Gastroesophageal sphincter (tissue), 4 donors: ENCODE results near the gene OTX2. TPM values are rescaled to one million over a fixed set of nuclear protein-coding genes. Genes with fewer than 3 reads are reported as not detected.

Experiments used
- ATAC-seq: fragments of 150-250 bp; one replicate; pipeline ENCODE4 v1.9.1; 2016; ENCODE audit warnings: mild to moderate bottlenecking, moderate library complexity
- H3K27ac ChIP-seq, 4 donors: fragments of 200-600 bp; sonication (generic) in 3 of 4; 1 replicate in 3 of 4; 2 replicates in 1 of 4; pipeline ENCODE4 v1.5.1; 2016 to 2019
- H3K27me3 ChIP-seq: fragments of 200-600 bp; sonication (generic); one replicate; pipeline ENCODE4 v1.5.1; 2019
- H3K36me3 ChIP-seq, 2 donors: fragments of 200-600 bp; sonication (generic); one replicate each; pipeline ENCODE4 v1.5.1; 2019; ENCODE audit warnings: control low read depth in 1 of 2
- H3K4me1 ChIP-seq, 3 donors: fragments of 200-600 bp; sonication (generic); 1 replicate in 2 of 3; 2 replicates in 1 of 3; pipeline ENCODE4 v1.5.1; 2016 to 2019; ENCODE audit warnings: control low read depth in 2 of 3
- H3K4me3 ChIP-seq, 2 donors: fragments of 200-600 bp; sonication (generic); one replicate each; pipeline ENCODE4 v1.5.1; 2019; ENCODE audit warnings: mild to moderate bottlenecking in 1 of 2, moderate library complexity in 1 of 2
- H3K9me3 ChIP-seq, 3 donors: fragments of 200-600 bp; sonication (generic); one replicate each; pipeline ENCODE4 v1.5.1; 2017 to 2019; ENCODE audit warnings: control low read depth in 2 of 3
- EP300 ChIP-seq: sonication (generic); formaldehyde crosslinking; IDR thresholded peaks from one replicate; pipeline ENCODE4 v1.6.1; 2017; ENCODE audit warnings: antibody characterized with exemption, mild to moderate bottlenecking
- POLR2A ChIP-seq, 2 donors: fragments of 450-650 bp; IDR thresholded peaks; one replicate each; pipeline ENCODE4 v1.6.1; 2017; ENCODE audit warnings: antibody characterized with exemption in 2 of 2, mild to moderate bottlenecking in 2 of 2, moderate library complexity in 1 of 2
- POLR2AphosphoS5 ChIP-seq: sonication (generic); formaldehyde crosslinking; IDR thresholded peaks from one replicate; pipeline ENCODE4 v1.6.1; 2017; ENCODE audit warnings: antibody characterized with exemption
- WGBS, 2 donors: methylation state at CpG; one replicate each; pipeline ENCODE4 v1.1.5; 2018; ENCODE audit warnings: low coverage in 1 of 2; 5-methylcytosine and 5-hydroxymethylcytosine counted together
- total RNA-seq, 4 donors: library from RNA; depleted of rRNA; stranded (reverse); fragments of >200 nt; gene quantifications; one replicate each; pipeline ENCODE4 v1.1.0, GENCODE V29; 2016
- TF ChIP-seq, protein P1 (sequence below), 4 experiments: fragments of 200-600 bp in 2 of 4; fragments of 450-650 bp in 2 of 4; sonication (generic) in 1 of 4; IDR thresholded peaks; one replicate each; pipeline ENCODE4 v1.5.1; 2017 to 2019; ENCODE audit warnings: antibody characterized with exemption in 4 of 4, mild to moderate bottlenecking in 2 of 4, moderate library complexity in 2 of 4

Gene OTX2
- total RNA-seq, 4 donors from 2014 or later = not detected

DNA sequence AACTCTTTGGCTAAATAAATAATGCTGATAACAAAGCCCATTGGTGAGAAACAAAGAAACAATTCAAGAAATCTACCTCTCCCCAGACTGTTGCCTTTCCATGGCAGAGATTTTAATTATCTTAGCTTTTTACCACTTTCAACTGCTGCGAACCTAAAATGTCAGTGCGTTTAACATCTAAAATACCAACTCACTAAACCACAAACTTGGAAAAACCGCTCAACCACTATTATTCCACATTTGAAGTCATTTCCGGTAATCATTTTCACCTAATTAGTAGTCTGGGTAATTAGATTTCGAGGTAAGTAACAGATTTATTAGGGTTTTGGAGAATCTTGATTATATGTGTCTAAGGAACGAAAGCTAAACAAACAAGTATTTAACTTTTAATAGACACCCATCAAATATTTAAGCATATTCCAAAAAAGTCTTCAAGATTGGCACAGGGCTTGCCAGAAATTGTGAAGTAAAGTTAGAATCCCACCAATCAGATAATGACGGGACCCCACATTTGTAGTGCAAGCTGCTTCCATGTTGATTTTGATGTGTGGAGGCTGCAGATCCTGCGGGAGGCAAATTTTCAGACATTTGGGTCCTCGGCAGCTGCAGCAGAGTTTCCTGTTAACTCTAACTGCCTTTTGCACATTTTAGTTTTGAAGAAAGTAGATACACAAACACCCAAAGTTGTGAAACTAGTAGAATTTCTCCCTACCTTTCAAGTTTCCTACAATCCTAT is 4.1 kb downstream of the OTX2 start:
- 6 to 11% methylated on average over 8 to 9 of the region's 9 CpGs for WGBS, 2 donors
- H3K9me3 ChIP-seq = no peaks in the 10 kb centered on the region
- ATAC-seq = no peak
- TF ChIP-seq POLR2A (IDR thresholded peaks at IDR 0.05) (no peak), POLR2AphosphoS5 (no peak), EP300 (no peak)
- TF ChIP-seq, protein P1, sequence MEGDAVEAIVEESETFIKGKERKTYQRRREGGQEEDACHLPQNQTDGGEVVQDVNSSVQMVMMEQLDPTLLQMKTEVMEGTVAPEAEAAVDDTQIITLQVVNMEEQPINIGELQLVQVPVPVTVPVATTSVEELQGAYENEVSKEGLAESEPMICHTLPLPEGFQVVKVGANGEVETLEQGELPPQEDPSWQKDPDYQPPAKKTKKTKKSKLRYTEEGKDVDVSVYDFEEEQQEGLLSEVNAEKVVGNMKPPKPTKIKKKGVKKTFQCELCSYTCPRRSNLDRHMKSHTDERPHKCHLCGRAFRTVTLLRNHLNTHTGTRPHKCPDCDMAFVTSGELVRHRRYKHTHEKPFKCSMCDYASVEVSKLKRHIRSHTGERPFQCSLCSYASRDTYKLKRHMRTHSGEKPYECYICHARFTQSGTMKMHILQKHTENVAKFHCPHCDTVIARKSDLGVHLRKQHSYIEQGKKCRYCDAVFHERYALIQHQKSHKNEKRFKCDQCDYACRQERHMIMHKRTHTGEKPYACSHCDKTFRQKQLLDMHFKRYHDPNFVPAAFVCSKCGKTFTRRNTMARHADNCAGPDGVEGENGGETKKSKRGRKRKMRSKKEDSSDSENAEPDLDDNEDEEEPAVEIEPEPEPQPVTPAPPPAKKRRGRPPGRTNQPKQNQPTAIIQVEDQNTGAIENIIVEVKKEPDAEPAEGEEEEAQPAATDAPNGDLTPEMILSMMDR (IDR thresholded peaks at IDR 0.05) = no peak
- no peak overlapping the region for H3K4me3 ChIP-seq
- no peak overlapping the region for H3K27ac ChIP-seq
- H3K36me3 ChIP-seq = no peaks in the 10 kb centered on the region
- peaks cover 100% of the 10 kb centered on the region for H3K27me3 ChIP-seq
- H3K4me1 ChIP-seq = peaks cover 0 to 26% (median 15%) of the 10 kb centered on the region in 3 donors

DNA sequence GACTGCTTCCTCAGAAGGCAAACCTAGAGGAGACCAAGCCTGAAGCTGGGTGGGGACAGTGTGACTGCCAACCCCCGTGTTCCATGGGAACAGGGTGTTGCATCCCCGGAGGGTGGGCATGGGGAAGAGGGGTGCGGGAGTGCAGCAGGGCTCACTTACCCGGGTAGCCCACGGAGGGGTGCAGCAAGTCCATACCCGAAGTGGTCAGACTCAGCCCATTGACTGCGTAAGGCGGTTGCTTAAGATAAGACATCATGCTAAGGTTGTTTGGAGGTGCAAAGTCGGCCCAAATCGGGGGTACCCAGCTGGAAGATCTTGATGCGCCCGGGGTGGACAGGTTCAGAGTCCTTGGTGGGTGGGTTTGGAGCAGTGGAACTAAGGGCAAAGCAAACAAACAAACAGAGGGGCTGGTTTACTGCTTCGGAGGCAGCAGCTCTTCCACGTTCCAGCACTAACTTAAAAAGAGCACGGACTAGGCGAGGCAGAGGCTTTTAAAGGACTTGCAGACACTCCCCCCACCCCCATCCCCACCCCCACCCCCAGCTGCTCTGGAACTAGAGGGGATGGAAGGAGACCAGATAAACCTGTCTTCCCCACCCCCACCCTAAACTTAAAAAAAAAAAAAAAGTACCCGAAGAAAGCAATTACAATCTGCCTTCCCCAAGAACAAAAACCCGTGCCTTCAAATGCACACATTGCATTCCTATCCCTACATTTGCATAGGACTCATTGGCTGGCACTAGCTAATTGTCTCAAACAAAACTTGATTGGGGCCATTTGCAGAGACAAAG is 4.9 kb downstream of the OTX2 start:
- Histone ChIP-seq H3K4me1 (peaks cover 0 to 24% (median 15%) of the 10 kb centered on the region in 3 donors), H3K27ac (no peak overlapping the region), H3K4me3 (no peak overlapping the region), H3K36me3 (no peaks in the 10 kb centered on the region), H3K9me3 (no peaks in the 10 kb centered on the region), H3K27me3 (peaks cover 100% of the 10 kb centered on the region)
- no peak for ATAC-seq
- WGBS, 2 donors = 0 to 6% methylated on average over 2 to 15 of the region's 18 CpGs
- no peak for TF ChIP-seq EP300
- TF ChIP-seq POLR2A (IDR thresholded peaks at IDR 0.05) = no peak

DNA sequence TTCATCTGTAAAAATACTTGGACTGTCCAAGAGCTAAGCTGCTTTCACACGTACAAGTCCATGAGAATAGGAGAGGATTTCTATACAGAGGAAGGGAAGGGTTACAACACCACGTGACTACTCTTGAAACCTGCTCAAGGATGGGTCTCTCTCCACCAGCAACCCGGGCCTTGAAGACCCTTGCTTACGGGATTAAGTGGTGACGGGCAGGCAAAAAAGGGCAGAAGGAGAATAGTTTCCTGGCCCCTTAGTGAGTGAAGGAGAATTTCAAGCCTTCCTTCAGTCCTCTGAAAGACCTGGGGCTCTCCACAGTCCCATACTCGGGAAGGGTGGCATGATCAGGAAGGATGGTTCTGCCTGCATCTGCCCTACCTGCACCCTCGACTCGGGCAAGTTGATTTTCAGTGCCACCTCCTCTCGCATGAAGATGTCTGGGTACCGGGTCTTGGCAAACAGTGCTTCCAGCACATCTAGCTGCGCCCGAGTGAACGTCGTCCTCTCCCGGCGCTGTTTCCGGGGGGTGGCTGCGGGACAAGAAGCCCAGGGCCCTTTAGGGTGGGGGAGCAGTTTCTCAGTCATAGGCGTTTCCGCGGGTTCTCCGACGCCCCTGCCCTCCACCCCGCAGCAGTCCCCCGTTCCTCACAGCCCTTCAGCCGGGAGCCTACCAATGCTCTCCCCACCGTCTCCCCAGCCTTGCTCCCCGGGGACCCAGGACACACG is 6.3 kb downstream of the OTX2 start:
- Histone ChIP-seq H3K4me1 (peaks cover 0 to 16% (median 10%) of the 10 kb centered on the region in 3 donors), H3K4me3 (no peak overlapping the region), H3K27me3 (peaks cover 100% of the 10 kb centered on the region), H3K27ac (no peak overlapping the region), H3K36me3 (no peaks in the 10 kb centered on the region), H3K9me3 (no peaks in the 10 kb centered on the region)
- no peak for ATAC-seq
- WGBS, 2 donors = 17 to 25% methylated on average over 5 to 8 of the region's 29 CpGs
- TF ChIP-seq EP300 = no peak
- TF ChIP-seq, protein P1 (IDR thresholded peaks at IDR 0.05) = no peak
- TF ChIP-seq POLR2AphosphoS5 = no peak
- no peak for TF ChIP-seq POLR2A (IDR thresholded peaks at IDR 0.05)

DNA sequence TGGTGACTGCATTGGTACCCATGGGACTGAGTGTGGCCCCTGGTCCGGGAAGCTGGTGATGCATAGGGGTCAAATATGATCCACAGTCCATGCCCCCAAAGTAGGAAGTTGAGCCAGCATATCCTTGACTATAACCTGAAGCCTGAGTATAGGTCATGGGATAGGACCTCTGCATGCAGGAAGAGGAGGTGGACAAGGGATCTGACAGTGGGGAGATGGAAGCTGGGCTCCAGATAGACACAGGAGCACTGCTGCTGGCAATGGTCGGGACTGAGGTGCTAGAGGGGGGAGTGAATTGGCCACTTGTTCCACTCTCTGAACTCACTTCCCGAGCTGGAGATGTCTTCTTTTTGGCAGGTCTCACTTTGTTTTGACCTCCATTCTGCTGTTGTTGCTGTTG is 8.4 kb downstream of the OTX2 start:
- H3K4me3 ChIP-seq = no peak overlapping the region
- no peaks in the 10 kb centered on the region for H3K36me3 ChIP-seq
- peaks cover 0 to 21% (median 0%) of the 10 kb centered on the region in 3 donors for H3K4me1 ChIP-seq
- H3K27me3 ChIP-seq = peaks cover 100% of the 10 kb centered on the region
- WGBS, 2 donors = 50 to 69% methylated on average over 2 of the region's 3 CpGs
- ATAC-seq = no peak
- no peaks in the 10 kb centered on the region for H3K9me3 ChIP-seq
- H3K27ac ChIP-seq = no peak overlapping the region
- TF ChIP-seq, protein P1 (IDR thresholded peaks at IDR 0.05) = no peak
- TF ChIP-seq EP300 (no peak), POLR2A (IDR thresholded peaks at IDR 0.05) (no peak)

DNA sequence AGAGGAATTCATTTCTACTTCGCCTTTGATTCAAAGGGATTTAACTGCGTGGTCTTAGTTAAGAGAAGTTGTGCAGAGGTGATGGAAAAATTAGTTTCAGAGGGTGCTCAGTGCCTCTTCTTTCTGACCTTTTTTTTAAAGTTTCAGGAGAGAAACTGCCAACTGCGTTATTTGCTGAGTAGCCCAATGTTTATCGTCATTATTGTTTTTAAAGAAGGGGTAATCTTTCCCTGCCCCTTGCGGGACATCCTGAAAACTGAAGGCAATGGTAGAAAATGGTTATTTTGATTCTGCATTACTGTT is 11.0 kb downstream of the OTX2 start:
- Histone ChIP-seq H3K9me3 (no peaks in the 10 kb centered on the region), H3K4me1 (peaks cover 0 to 34% (median 0%) of the 10 kb centered on the region in 3 donors), H3K27ac (no peak overlapping the region), H3K36me3 (no peaks in the 10 kb centered on the region), H3K27me3 (peaks cover 100% of the 10 kb centered on the region), H3K4me3 (no peak overlapping the region)
- TF ChIP-seq POLR2A (IDR thresholded peaks at IDR 0.05) (no peak), EP300 (no peak), POLR2AphosphoS5 (no peak)
- TF ChIP-seq, protein P1 (IDR thresholded peaks at IDR 0.05) = no peak
- no peak for ATAC-seq
- WGBS, 2 donors = 17 to 19% methylated on average over 3 to 5 of the region's 5 CpGs
